ENCODE measurements around the gene TRPM6.

TRPM6 gene

GRCh38 chr9:74838351-74838750 lies 49.4 kb downstream of the TRPM6 start:
- Histone ChIP-seq H3K27me3 (ENCODE audit: low read length) (no peaks in the 10 kb centered on the region), H4K20me1 (ENCODE audit: low read depth, low read length) (no peaks in the 10 kb centered on the region), H3K9me3 (ENCODE audit: insufficient read depth, low read length) (no peaks in the 10 kb centered on the region), H3K27ac (ENCODE audit: low read depth, low read length) (no peak overlapping the region), H3F3A (ENCODE audit: insufficient read depth) (no peaks in the 10 kb centered on the region), H3K4me2 (ENCODE audit: low read depth, low read length, poor library complexity, severe bottlenecking) (no peak overlapping the region), H3K9me2 (replicated peaks; ENCODE audit: insufficient read depth, low read length) (no peaks in the 10 kb centered on the region), H3K4me3 (ENCODE audit: insufficient read depth, low read length, poor library complexity, severe bottlenecking) (no peak overlapping the region), H3K36me3 (ENCODE audit: low read length) (no peaks in the 10 kb centered on the region), H2AFZ (ENCODE audit: low read depth, low read length, severe bottlenecking) (no peak overlapping the region), H3K9ac (ENCODE audit: low read length) (no peak overlapping the region), H3K79me2 (ENCODE audit: insufficient read depth, low read length) (no peaks in the 10 kb centered on the region)
- TF ChIP-seq EZH2phosphoT487 (conservative IDR thresholded peaks at IDR 0.05; ENCODE audit: low read length) (no peak), CTCF (IDR thresholded peaks at IDR 0.05; ENCODE audit: insufficient read depth, low read length, poor library complexity, severe bottlenecking) (no peak)

- Histone ChIP-seq H3K9ac (ENCODE audit: low read length) (no peak overlapping the region), H3K36me3 (ENCODE audit: low read length) (no peaks in the 10 kb centered on the region), H3K27ac (ENCODE audit: low read depth, low read length) (no peak overlapping the region), H3K79me2 (ENCODE audit: insufficient read depth, low read length) (no peaks in the 10 kb centered on the region), H3K4me2 (ENCODE audit: low read depth, low read length, poor library complexity, severe bottlenecking) (no peak overlapping the region), H3K4me3 (ENCODE audit: insufficient read depth, low read length, poor library complexity, severe bottlenecking) (no peak overlapping the region), H2AFZ (ENCODE audit: low read depth, low read length, severe bottlenecking) (no peak overlapping the region), H3K27me3 (ENCODE audit: low read length) (no peaks in the 10 kb centered on the region), H3K9me3 (ENCODE audit: insufficient read depth, low read length) (no peaks in the 10 kb centered on the region), H3K9me2 (replicated peaks; ENCODE audit: insufficient read depth, low read length) (no peaks in the 10 kb centered on the region), H3F3A (ENCODE audit: insufficient read depth) (no peaks in the 10 kb centered on the region), H4K20me1 (ENCODE audit: low read depth, low read length) (no peaks in the 10 kb centered on the region)
- TF ChIP-seq CTCF (IDR thresholded peaks at IDR 0.05; ENCODE audit: insufficient read depth, low read length, poor library complexity, severe bottlenecking) = no peak
- TF ChIP-seq EZH2phosphoT487 (conservative IDR thresholded peaks at IDR 0.05; ENCODE audit: low read length) = no peak
Measured at GRCh38 chr9:74824654-74825053, 63.1 kb downstream of the TRPM6 start.

- TF ChIP-seq EZH2phosphoT487 (conservative IDR thresholded peaks at IDR 0.05; ENCODE audit: low read length) = no peak
- no peak for TF ChIP-seq CTCF (IDR thresholded peaks at IDR 0.05; ENCODE audit: insufficient read depth, low read length, poor library complexity, severe bottlenecking)
- Histone ChIP-seq H3K4me3 (ENCODE audit: insufficient read depth, low read length, poor library complexity, severe bottlenecking) (no peak overlapping the region), H3K79me2 (ENCODE audit: insufficient read depth, low read length) (no peaks in the 10 kb centered on the region)
Measured at GRCh38 chr9:74821636-74822035, 66.1 kb downstream of the TRPM6 start.

More at GRCh38 chr9:74821636-74822035, 66.1 kb downstream of the TRPM6 start:
- no peaks in the 10 kb centered on the region for H3K9me2 ChIP-seq (replicated peaks; ENCODE audit: insufficient read depth, low read length)
- H3K9me3 ChIP-seq (ENCODE audit: insufficient read depth, low read length) = no peaks in the 10 kb centered on the region
- no peaks in the 10 kb centered on the region for H3F3A ChIP-seq (ENCODE audit: insufficient read depth)
- H3K27ac ChIP-seq (ENCODE audit: low read depth, low read length) = no peak overlapping the region
- no peak overlapping the region for H2AFZ ChIP-seq (ENCODE audit: low read depth, low read length, severe bottlenecking)
- no peak overlapping the region for H3K4me2 ChIP-seq (ENCODE audit: low read depth, low read length, poor library complexity, severe bottlenecking)
- no peaks in the 10 kb centered on the region for H3K27me3 ChIP-seq (ENCODE audit: low read length)
- no peak overlapping the region for H3K9ac ChIP-seq (ENCODE audit: low read length)
- H3K36me3 ChIP-seq (ENCODE audit: low read length) = no peaks in the 10 kb centered on the region
- H4K20me1 ChIP-seq (ENCODE audit: low read depth, low read length) = no peaks in the 10 kb centered on the region

All from SU-DHL-6 (cell line).